Measurements from ENCODE around the gene WWOX. TPM values are rescaled to one million over a fixed set of nuclear protein-coding genes. Genes with fewer than 3 reads are reported as not detected.
A peak's percentile ranks its signal among the peaks of the same experiment; 100 is the strongest.

WWOX gene
- total and polyA plus RNA-seq, 2 experiments from 2014 or later: 17.0 to 39.8 TPM

DNA sequence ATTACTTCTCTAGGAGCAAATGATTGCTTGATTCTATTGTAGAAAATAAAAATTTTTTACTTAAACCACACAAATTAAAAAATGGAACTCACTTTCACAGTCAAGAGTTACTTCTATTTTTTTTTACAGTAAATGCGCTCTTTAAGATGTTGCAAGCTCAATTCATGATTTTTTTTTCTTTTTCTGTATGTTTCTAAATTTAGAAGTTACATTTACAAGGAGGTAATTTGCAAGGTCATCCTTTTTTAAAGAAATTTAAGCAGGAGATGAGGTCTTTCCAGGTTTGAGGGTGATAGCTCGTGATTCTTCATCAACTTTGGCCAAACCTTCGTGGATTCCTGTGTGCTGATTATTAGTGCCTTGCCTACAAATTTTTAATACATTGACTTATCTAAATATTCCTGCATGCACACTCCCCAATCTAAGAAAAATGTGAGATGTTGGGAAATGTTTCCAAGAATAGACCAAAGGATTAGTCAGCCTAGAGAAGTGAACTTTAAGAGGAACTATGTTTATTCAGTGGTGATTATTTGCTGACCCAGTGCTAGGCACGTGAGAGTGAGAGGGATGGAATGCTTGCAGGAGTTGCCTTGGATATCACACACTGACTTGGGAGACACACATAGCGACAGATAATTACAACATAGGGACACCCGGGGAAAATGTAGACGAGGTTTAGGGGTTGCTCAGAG is 1071.2 kb downstream of the WWOX start:
- Histone ChIP-seq H3K36me3 (replicated peaks; ENCODE audit: insufficient read depth, low read depth) (no peaks in the 10 kb centered on the region), H3K9me3 (ENCODE audit: low read depth) (no peaks in the 10 kb centered on the region), H3K27ac (peak overlapping the region; percentile 47), H3K9me2 (replicated peaks; ENCODE audit: insufficient read depth) (no peaks in the 10 kb centered on the region), H3K4me2 (peak overlapping the region; percentile 10), H3K27me3 (no peaks in the 10 kb centered on the region), H4K20me1 (ENCODE audit: insufficient read depth, poor library complexity, severe bottlenecking) (no peaks in the 10 kb centered on the region), H2AFZ (no peak overlapping the region), H3K79me2 (no peaks in the 10 kb centered on the region), H3K4me1 (ENCODE audit: insufficient read depth) (peaks cover 6% of the 10 kb centered on the region), H3K4me3 (no peak overlapping the region)
- TF ChIP-seq, protein P1, sequence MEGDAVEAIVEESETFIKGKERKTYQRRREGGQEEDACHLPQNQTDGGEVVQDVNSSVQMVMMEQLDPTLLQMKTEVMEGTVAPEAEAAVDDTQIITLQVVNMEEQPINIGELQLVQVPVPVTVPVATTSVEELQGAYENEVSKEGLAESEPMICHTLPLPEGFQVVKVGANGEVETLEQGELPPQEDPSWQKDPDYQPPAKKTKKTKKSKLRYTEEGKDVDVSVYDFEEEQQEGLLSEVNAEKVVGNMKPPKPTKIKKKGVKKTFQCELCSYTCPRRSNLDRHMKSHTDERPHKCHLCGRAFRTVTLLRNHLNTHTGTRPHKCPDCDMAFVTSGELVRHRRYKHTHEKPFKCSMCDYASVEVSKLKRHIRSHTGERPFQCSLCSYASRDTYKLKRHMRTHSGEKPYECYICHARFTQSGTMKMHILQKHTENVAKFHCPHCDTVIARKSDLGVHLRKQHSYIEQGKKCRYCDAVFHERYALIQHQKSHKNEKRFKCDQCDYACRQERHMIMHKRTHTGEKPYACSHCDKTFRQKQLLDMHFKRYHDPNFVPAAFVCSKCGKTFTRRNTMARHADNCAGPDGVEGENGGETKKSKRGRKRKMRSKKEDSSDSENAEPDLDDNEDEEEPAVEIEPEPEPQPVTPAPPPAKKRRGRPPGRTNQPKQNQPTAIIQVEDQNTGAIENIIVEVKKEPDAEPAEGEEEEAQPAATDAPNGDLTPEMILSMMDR (IDR thresholded peaks at IDR 0.05; ENCODE audit: poor library complexity): no peak
- no peak for TF ChIP-seq EZH2phosphoT487 (IDR thresholded peaks at IDR 0.05; ENCODE audit: low read depth, severe bottlenecking, unreplicated experiment)
- WGBS (ENCODE audit: low lambda C conversion rate, missing lambda C conversion rate): 76% methylated on average over 7 of the region's 7 CpGs
- DNase-seq (ENCODE audit: low spot score): peak; percentile 39

DNA sequence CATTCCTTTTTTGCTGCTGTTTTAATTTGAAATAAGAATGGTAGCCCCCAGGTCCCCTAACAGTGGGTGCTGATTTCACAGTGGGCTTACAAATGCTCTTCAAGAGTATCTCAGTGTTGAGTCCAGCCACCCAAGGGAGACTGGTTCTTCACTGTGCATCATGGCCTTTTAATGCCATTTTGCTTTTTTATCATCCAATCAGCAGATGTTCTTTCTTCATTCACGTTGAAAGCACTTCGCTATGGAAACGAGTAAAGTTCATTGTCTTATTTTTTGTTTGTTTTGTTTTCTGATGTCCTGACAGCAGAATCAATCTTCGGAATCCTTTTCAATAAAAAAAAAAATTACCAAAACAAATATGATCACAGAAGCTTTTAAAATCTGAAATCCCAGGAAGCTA is 1072.0 kb downstream of the WWOX start:
- no peak overlapping the region for H3K4me2 ChIP-seq
- no peaks in the 10 kb centered on the region for H3K36me3 ChIP-seq (replicated peaks; ENCODE audit: insufficient read depth, low read depth)
- H3K4me3 ChIP-seq: no peak overlapping the region
- no peak for DNase-seq (ENCODE audit: low spot score)
- H4K20me1 ChIP-seq (ENCODE audit: insufficient read depth, poor library complexity, severe bottlenecking): no peaks in the 10 kb centered on the region
- peaks cover 6% of the 10 kb centered on the region for H3K4me1 ChIP-seq (ENCODE audit: insufficient read depth)
- H2AFZ ChIP-seq: no peak overlapping the region
- H3K9me3 ChIP-seq (ENCODE audit: low read depth): no peaks in the 10 kb centered on the region
- H3K9me2 ChIP-seq (replicated peaks; ENCODE audit: insufficient read depth): no peaks in the 10 kb centered on the region
- WGBS (ENCODE audit: low lambda C conversion rate, missing lambda C conversion rate): 79% methylated on average over 4 of the region's 4 CpGs
- H3K27me3 ChIP-seq: no peaks in the 10 kb centered on the region
- peak overlapping the region; percentile 47 for H3K27ac ChIP-seq
- no peaks in the 10 kb centered on the region for H3K79me2 ChIP-seq
- TF ChIP-seq, protein P1 (IDR thresholded peaks at IDR 0.05; ENCODE audit: poor library complexity): no peak
- TF ChIP-seq EZH2 (IDR thresholded peaks at IDR 0.05; ENCODE audit: borderline replicate concordance) (no peak), EZH2phosphoT487 (IDR thresholded peaks at IDR 0.05; ENCODE audit: low read depth, severe bottlenecking, unreplicated experiment) (no peak)

DNA sequence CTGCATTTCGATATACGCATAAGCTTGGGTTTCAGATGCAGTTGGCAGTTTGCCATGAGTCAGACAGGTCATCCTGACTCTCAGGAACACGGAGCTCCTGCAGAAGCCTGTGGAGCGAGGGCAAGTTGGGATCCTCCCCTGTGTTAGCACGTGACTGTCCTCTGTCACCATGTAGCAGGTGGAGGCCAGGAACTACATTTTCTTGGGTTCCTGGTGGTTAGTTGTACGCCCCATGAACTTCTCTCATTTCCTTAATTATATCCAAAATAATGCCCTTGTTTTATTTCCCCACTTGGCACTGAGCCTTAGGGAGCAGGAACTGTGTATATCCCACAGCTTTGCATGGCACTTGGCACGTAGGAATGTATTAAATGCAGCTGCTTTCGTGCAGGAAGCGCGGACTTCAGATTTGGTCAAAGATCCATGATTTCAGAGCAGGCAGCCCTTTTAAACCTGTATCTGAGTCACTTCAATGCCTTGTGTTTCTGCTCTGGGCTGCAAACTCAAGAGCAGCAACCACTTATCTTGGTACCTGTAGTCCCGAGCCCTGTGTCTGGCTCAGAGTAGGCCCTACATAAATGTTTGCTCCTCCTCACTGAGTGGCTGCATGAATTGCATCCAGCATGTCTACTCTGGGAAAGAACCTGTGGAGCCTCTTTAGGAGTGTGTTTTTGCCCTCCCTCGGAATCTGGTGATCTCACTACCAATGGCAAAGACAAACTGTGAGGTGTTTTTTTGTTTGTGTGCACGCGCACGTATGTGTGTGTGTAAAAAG is 1072.7 kb downstream of the WWOX start:
- H3K9me2 ChIP-seq (replicated peaks; ENCODE audit: insufficient read depth): no peaks in the 10 kb centered on the region
- H3K36me3 ChIP-seq (replicated peaks; ENCODE audit: insufficient read depth, low read depth): no peaks in the 10 kb centered on the region
- H2AFZ ChIP-seq: no peak overlapping the region
- H3K9me3 ChIP-seq (ENCODE audit: low read depth): no peaks in the 10 kb centered on the region
- no peaks in the 10 kb centered on the region for H3K79me2 ChIP-seq
- H3K4me3 ChIP-seq: no peak overlapping the region
- 69% methylated on average over 15 of the region's 15 CpGs for WGBS (ENCODE audit: low lambda C conversion rate, missing lambda C conversion rate)
- TF ChIP-seq, protein P1 (IDR thresholded peaks at IDR 0.05; ENCODE audit: poor library complexity): no peak
- TF ChIP-seq EZH2 (IDR thresholded peaks at IDR 0.05; ENCODE audit: borderline replicate concordance): no peak
- TF ChIP-seq EZH2phosphoT487 (IDR thresholded peaks at IDR 0.05; ENCODE audit: low read depth, severe bottlenecking, unreplicated experiment): no peak
- no peaks in the 10 kb centered on the region for H4K20me1 ChIP-seq (ENCODE audit: insufficient read depth, poor library complexity, severe bottlenecking)
- H3K27ac ChIP-seq: no peak overlapping the region
- H3K27me3 ChIP-seq: no peaks in the 10 kb centered on the region
- H3K4me1 ChIP-seq (ENCODE audit: insufficient read depth): peaks cover 6% of the 10 kb centered on the region
- H3K4me2 ChIP-seq: no peak overlapping the region
- no peak for DNase-seq (ENCODE audit: low spot score)

Data from hepatocyte (in vitro differentiated cells).